Heart left ventricle (tissue), 16 donors: ENCODE results near the gene EIF2S3. TPM values are rescaled to one million over a fixed set of nuclear protein-coding genes. Genes with fewer than 3 reads are reported as not detected.

ENCODE experiments used
- ATAC-seq, 4 donors: fragments of 200-7000 bp; cut with Tn5 transposase; one replicate each; pipeline ENCODE4 v1.9.1; 2020 to 2022; ENCODE audit warnings: moderate library complexity in 4 of 4, mild to moderate bottlenecking in 3 of 4, moderate number of reproducible peaks in 1 of 4
- DNase-seq, 5 donors: peaks; one replicate each; pipeline ENCODE4 v3.0.0-alpha.2; 2020
- H3K27ac ChIP-seq, 12 donors: fragments of 200-600 bp; sonication (generic) in 4 of 12; one replicate each; pipeline versions ENCODE4 v1.5.0 to v1.8.0; 2016 to 2022; ENCODE audit warnings: mild to moderate bottlenecking in 2 of 12
- H3K27me3 ChIP-seq, 9 donors: fragments of 200-600 bp; sonication (generic) in 2 of 9; one replicate each; pipeline versions ENCODE4 v1.5.1 to v1.8.0; 2016 to 2022; ENCODE audit warnings: mild to moderate bottlenecking in 3 of 9
- H3K36me3 ChIP-seq, 9 donors: fragments of 200-600 bp; sonication (generic) in 2 of 9; one replicate each; pipeline versions ENCODE4 v1.5.0 to v1.8.0; 2018 to 2022; ENCODE audit warnings: mild to moderate bottlenecking in 2 of 9
- H3K4me1 ChIP-seq, 12 donors: fragments of 200-600 bp; sonication (generic) in 4 of 12; one replicate each; pipeline versions ENCODE4 v1.5.0 to v1.8.0; 2016 to 2022; ENCODE audit warnings: mild to moderate bottlenecking in 3 of 12
- H3K4me3 ChIP-seq, 12 donors: fragments of 200-600 bp; sonication (generic) in 4 of 12; one replicate each; pipeline versions ENCODE4 v1.5.0 to v1.8.0; 2017 to 2022; ENCODE audit warnings: mild to moderate bottlenecking in 9 of 12, moderate library complexity in 4 of 12
- H3K9me3 ChIP-seq, 12 donors: fragments of 200-600 bp; sonication (generic) in 4 of 12; one replicate each; pipeline versions ENCODE4 v1.5.0 to v1.8.0; 2016 to 2022; ENCODE audit warnings: mild to moderate bottlenecking in 1 of 12
- CTCF ChIP-seq, 12 donors: fragments of 200-600 bp; sonication (generic) in 4 of 12; IDR thresholded peaks; one replicate each; pipeline versions ENCODE4 v1.5.0 to v1.8.0; 2018 to 2022; ENCODE audit warnings: antibody characterized with exemption in 12 of 12, mild to moderate bottlenecking in 5 of 12
- POLR2A ChIP-seq, 2 donors: fragments of 450-650 bp; IDR thresholded peaks; one replicate each; pipeline ENCODE4 v1.6.1; 2017; ENCODE audit warnings: antibody characterized with exemption in 2 of 2, mild to moderate bottlenecking in 2 of 2, moderate library complexity in 2 of 2
- WGBS, 4 donors: extraction: QIAGEN DNeasy Blood & Tissue Kit in 2 of 4; methylation state at CpG; one replicate each; pipeline versions ENCODE4 v1.1.5 to v1.1.7; 2013 to 2018; 5-methylcytosine and 5-hydroxymethylcytosine counted together
- intact Hi-C, 10 donors: fragments of 100-400 bp; cut with DNase I; formaldehyde crosslinking; loops; one replicate each; pipeline versions ENCODE4 v1.11.1 to v1.14.2; 2022
- polyA plus RNA-seq, 2 donors: library from polyadenylated mRNA; stranded (reverse); fragments of 200-250 nt; gene quantifications; one replicate each; pipeline ENCODE4 v1.2.3, GENCODE V29; 2013
- total RNA-seq, 9 donors: library from RNA; depleted of rRNA in 2 of 9; stranded (reverse); fragments of >200 nt in 2 of 9; fragmentation: NEBNext Ultra II Directional in 3 of 9; extraction: Animal tissue kit (Norgen Biotek cat#: 25700) in 3 of 9; gene quantifications; one replicate each; pipeline versions ENCODE4 v1.1.0 to v1.2.4, GENCODE V29; 2016 to 2023
- donor health status: ischemic (EF 13 %, LVEDD 7.1; RV severe dilation, severe dysfunction).
- donor health status: healthy with polysubstance abuse.
- donor health status: DM: no; HTN: yes; CAD: no.
- donor health status: DM: no; HTN: no; CAD: no.
- donor health status: ischemic (EF 25% LVEDD 6.9; RV normal size, moderate dysfunction).
- donor health status: ischemic (EF 25% LVEDD 5.7; RV mildly dilated, moderate dysfunction).
- donor health status: healthy.
- donor health status: DM: yes; HTN: yes; CAD: no.
- donor health status: ischemic (EF 35%, LVEDD 5.7; RV mildly dilated, moderate dysfunction).
- donor health status: nonischemic (EF 11% LVEDD 7.7; RV severe dilation, severe dysfunction).
- donor health status: DM: yes; HTN: yes; CAD: no.
- donor health status: PGD.
- donor health status: ischemic (EF 29% LVEDD 5.4; RV normal size, mild dysfunction).
- donor health status: nonischemic (EF 23%, LVEDD 6.1; RV moderate dilation, normal function).

Gene EIF2S3
- total and polyA plus RNA-seq, 11 donors = 22.9 to 126 (median 82.5) TPM

DNA sequence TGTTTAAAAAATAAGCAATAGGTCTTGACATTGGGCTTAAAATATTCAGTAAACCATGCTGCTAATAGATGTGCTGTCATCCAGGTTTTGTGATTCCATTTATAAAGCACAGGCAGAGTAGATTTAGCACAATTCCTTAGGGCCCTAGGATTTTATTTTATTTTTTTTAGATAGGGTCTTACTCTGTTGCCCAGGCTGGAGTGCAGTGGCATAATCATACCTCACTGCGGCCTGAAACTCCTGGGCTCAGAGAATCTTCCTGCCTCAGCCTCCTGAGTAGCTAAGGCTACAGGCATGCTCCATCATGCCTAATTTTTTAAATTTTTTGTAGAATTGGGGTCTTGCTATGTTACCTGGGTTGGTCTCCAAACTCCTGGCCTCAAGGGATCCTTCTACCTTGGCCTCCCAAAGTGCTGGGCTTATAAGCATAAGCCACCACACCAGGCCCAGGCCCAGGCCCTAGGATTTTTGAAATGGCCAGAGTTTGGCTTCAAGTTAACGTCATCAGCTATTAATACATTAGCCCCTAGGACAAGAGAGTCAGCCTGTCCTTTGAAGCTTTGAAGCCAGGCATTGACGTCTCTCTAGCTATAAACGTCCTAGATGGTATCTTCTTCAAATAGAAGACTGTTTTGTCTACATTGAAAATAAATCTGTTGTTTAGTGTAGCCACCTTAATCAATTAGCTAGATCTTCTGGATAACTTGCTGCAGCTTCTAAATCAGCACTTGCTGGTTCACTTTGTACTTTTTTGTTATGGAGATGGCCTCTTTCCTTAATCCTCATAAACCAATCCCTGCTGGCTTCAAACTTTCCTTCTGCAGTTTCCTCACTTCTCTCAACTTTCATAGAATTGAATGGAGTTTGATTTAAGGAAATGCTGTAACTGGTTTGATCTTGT, 35.8 kb downstream of the EIF2S3 start:
- no peaks in the 10 kb centered on the region for H3K36me3 ChIP-seq
- ATAC-seq (peak in 2 of 4 donors; percentile 61 to 66), DNase-seq (peak in 1 of 5 donors; percentile 4)
- H3K27me3 ChIP-seq = peaks cover 0 to 2% (median 0%) of the 10 kb centered on the region in 9 donors
- WGBS, 4 donors = 45 to 71% (median 61%) methylated on average over 4 of the region's 4 CpGs
- H3K9me3 ChIP-seq = no peaks in the 10 kb centered on the region
- peak overlapping the region in 3 of 12 donors; percentile 22 to 41 (median 34) for H3K27ac ChIP-seq
- TF ChIP-seq CTCF (IDR thresholded peaks at IDR 0.05) = no peak
- no peak for TF ChIP-seq POLR2A (IDR thresholded peaks at IDR 0.05)
- intact Hi-C loops = no loop called here
- H3K4me3 ChIP-seq = no peak overlapping the region
- H3K4me1 ChIP-seq = peaks cover 0 to 9% (median 0%) of the 10 kb centered on the region in 12 donors

DNA sequence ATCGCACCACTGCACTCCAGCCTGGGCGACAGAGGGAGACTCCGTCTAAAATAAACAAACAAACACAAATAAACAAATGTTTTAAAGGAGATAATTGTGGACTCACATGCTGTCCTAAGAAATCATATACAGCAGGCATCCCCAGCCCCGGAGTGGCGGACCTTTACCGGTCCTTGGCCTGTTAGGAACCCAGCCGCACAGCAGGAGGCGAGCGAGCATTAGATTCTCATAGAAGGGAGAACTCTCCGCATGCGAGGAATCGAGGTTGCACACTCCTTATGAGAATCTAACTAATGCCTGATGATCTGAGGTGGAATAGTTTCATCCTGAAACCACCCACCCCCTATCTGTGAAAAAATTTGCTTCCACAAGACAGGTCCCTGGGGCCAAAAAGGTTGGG, 39.0 kb downstream of the EIF2S3 start:
- 90 to 98% (median 94%) methylated on average over 12 of the region's 12 CpGs for WGBS, 4 donors
- DNase-seq (no peak), ATAC-seq (no peak)
- Histone ChIP-seq H3K4me1 (peaks cover 0 to 9% (median 0%) of the 10 kb centered on the region in 12 donors), H3K9me3 (no peaks in the 10 kb centered on the region), H3K27ac (no peak overlapping the region), H3K4me3 (no peak overlapping the region), H3K27me3 (peaks cover 0 to 6% (median 0%) of the 10 kb centered on the region in 9 donors), H3K36me3 (no peaks in the 10 kb centered on the region)
- intact Hi-C loops = no loop called here
- TF ChIP-seq CTCF (IDR thresholded peaks at IDR 0.05) (no peak), POLR2A (IDR thresholded peaks at IDR 0.05) (no peak)

DNA sequence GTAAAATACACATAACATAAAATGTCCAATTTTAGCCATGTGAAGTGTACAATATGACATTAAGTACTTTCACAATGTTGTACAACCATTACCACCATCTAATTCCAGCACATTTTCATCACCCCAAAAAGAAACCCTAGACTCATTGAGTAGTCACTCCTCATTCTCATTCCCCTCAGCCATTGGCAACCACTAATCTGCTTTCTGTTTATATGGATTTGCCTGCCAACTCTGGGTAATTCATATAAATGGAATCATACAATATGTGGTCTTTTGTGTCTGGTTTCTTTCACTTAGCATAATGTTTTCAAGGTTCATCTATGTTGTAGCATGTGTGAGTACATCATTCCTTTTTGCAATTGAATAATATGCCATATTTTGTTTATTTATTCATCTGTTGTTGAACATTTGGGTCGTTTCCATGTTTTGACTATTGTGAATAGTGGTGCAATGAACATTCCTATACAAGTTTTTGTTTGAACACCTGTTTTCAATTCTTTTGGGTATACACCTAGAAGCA, 43.0 kb downstream of the EIF2S3 start:
- intact Hi-C loops = no loop called here
- H3K36me3 ChIP-seq = no peaks in the 10 kb centered on the region
- H3K27me3 ChIP-seq = peaks cover 0 to 13% (median 0%) of the 10 kb centered on the region in 9 donors
- no peak overlapping the region for H3K4me3 ChIP-seq
- no peak overlapping the region for H3K27ac ChIP-seq
- H3K9me3 ChIP-seq = no peaks in the 10 kb centered on the region
- TF ChIP-seq POLR2A (IDR thresholded peaks at IDR 0.05) (no peak), CTCF (IDR thresholded peaks at IDR 0.05) (no peak)
- no peak for DNase-seq
- no peaks in the 10 kb centered on the region for H3K4me1 ChIP-seq
- 49 to 86% (median 62%) methylated on average over 1 of the region's 1 CpG for WGBS, 4 donors
- ATAC-seq = no peak

GRCh38 chrX:24098932-24099331, 44.2 kb downstream of the EIF2S3 start:
- Histone ChIP-seq H3K4me1 (no peaks in the 10 kb centered on the region), H3K27ac (no peak overlapping the region), H3K4me3 (no peak overlapping the region), H3K36me3 (no peaks in the 10 kb centered on the region), H3K27me3 (peaks cover 0 to 13% (median 0%) of the 10 kb centered on the region in 9 donors), H3K9me3 (no peaks in the 10 kb centered on the region)
- ATAC-seq = no peak
- WGBS, 4 donors = 80 to 88% (median 84%) methylated on average over 1 of the region's 1 CpG
- TF ChIP-seq POLR2A (IDR thresholded peaks at IDR 0.05) (no peak), CTCF (IDR thresholded peaks at IDR 0.05) (no peak)
- no peak for DNase-seq
- intact Hi-C loops = no loop called here
